HepG2 (cell line): Measurements from ENCODE around the gene CRYBA2. TPM values are rescaled to one million over a fixed set of nuclear protein-coding genes. Genes with fewer than 3 reads are reported as not detected.

Experiments
- CREB3 ChIP-seq: sonication (generic); formaldehyde crosslinking; IDR thresholded peaks from 2 replicates; pipeline ENCODE4 v1.5.0; 2020; ENCODE audit warnings: missing genetic modification reagents
- GTF2F1 ChIP-seq: fragments of 150-350 bp; IDR thresholded peaks from 2 replicates; pipeline ENCODE4 v1.6.1; 2014; ENCODE audit warnings: low read length
- HDAC2 ChIP-seq: sonication (generic); formaldehyde crosslinking; IDR thresholded peaks from 2 replicates; pipeline ENCODE4 v1.4.0; 2020; ENCODE audit warnings: missing genetic modification reagents
- IKZF5 ChIP-seq: IDR thresholded peaks from 2 replicates; pipeline ENCODE4 v1.6.1; 2018; ENCODE audit warnings: missing genetic modification reagents, mild to moderate bottlenecking, missing compliant biosample characterization
- MLX ChIP-seq: IDR thresholded peaks from 2 replicates; pipeline ENCODE4 v1.6.1; 2016
- NCOA5 ChIP-seq: sonication (generic); formaldehyde crosslinking; IDR thresholded peaks from 2 replicates; pipeline ENCODE4 v1.4.0; 2020; ENCODE audit warnings: missing genetic modification reagents
- RERE ChIP-seq: IDR thresholded peaks from 2 replicates; pipeline ENCODE4 v1.6.1; 2016; ENCODE audit warnings: low read depth, missing genetic modification reagents, missing compliant biosample characterization
- RNF2 ChIP-seq: fragments of 450-650 bp; conservative IDR thresholded peaks from 2 replicates; pipeline ENCODE4 v1.6.1; 2016; ENCODE audit warnings: low read depth
- SOX5 ChIP-seq: IDR thresholded peaks from 2 replicates; pipeline ENCODE4 v1.6.1; 2016; ENCODE audit warnings: borderline replicate concordance
- ZHX2 ChIP-seq, 2 experiments: sonication (generic) in 1 of 2; formaldehyde crosslinking in 1 of 2; IDR thresholded peaks; 2 replicates each; pipeline versions ENCODE4 v1.6.1 to v1.9.0; 2014 to 2022; ENCODE audit warnings: antibody characterized with exemption in 1 of 2, borderline replicate concordance in 1 of 2, inconsistent platforms in 1 of 2, low read depth in 1 of 2, missing genetic modification reagents in 1 of 2
- ZNF121 ChIP-seq: sonication (generic); formaldehyde crosslinking; IDR thresholded peaks from 2 replicates; pipeline ENCODE4 v1.5.0; 2020; ENCODE audit warnings: mild to moderate bottlenecking, missing genetic modification reagents
- ZNF558 ChIP-seq: sonication (generic); formaldehyde crosslinking; IDR thresholded peaks from 2 replicates; pipeline ENCODE4 v1.9.0; 2022; ENCODE audit warnings: mild to moderate bottlenecking, missing genetic modification reagents, borderline replicate concordance
- ZNF781 ChIP-seq: sonication (generic); formaldehyde crosslinking; IDR thresholded peaks from 2 replicates; pipeline ENCODE4 v1.5.1; 2020; ENCODE audit warnings: borderline replicate concordance, mild to moderate bottlenecking, missing genetic modification reagents; ENCODE audit errors: not compliant biosample characterization
- polyA plus RNA-seq, 8 experiments: library from polyadenylated mRNA; depleted of rRNA in 3 of 8; stranded (reverse) in 7 of 8; unstranded in 1 of 8; fragments of >200 nt; fragmentation: Illumina TruSeq in 4 of 8; extraction: Trizol in 4 of 8; gene quantifications; 2 replicates each; pipeline versions ENCODE4 v1.2.1 to v1.2.3, GENCODE V29; 2011 to 2016; ENCODE audit warnings: low read depth in 4 of 8, missing spikeins in 1 of 8, mixed read lengths in 1 of 8; ENCODE audit not compliant: insufficient read depth in 1 of 8
- total RNA-seq, 5 experiments: library from RNA; depleted of rRNA; stranded (reverse); fragments of >200 nt; fragmentation: Illumina TruSeq; extraction: Trizol; gene quantifications; 2 replicates each; pipeline ENCODE4 v1.2.3, GENCODE V29; 2016; ENCODE audit warnings: low read depth in 1 of 5

Gene CRYBA2
- total and polyA plus RNA-seq, 2 of the 13 experiments (the other 11 are each of a cell fraction or from before 2014, with no cell fraction given), result not detected

- no peak for TF ChIP-seq ZHX2 (IDR thresholded peaks at IDR 0.05; ENCODE audit: low read depth)
- peak; percentile 63; the same call in 1 of the 2 replicates for TF ChIP-seq ZHX2 (CRISPR knock-in tag; IDR thresholded peaks at IDR 0.05; ENCODE audit: borderline replicate concordance)
- no peak for TF ChIP-seq NCOA5 (CRISPR knock-in tag)
- peak; percentile 97 for TF ChIP-seq RERE
- peak; percentile 84 for TF ChIP-seq HDAC2
- TF ChIP-seq ZNF558 (CRISPR knock-in tag), result peak; percentile 84; the same call in 1 of the 2 replicates
- no peak for TF ChIP-seq GTF2F1
- peak; percentile 77 for TF ChIP-seq IKZF5 (CRISPR knock-in tag)
- TF ChIP-seq RNF2, result peak; percentile 51; the same call in 1 of the 2 replicates
- TF ChIP-seq MLX, result peak; percentile 75; the same call in 1 of the 2 replicates
- TF ChIP-seq CREB3 (CRISPR knock-in tag), result no peak
- TF ChIP-seq ZNF121 (CRISPR knock-in tag), result peak; percentile 24; the same call in 1 of the 2 replicates
- TF ChIP-seq ZNF781 (CRISPR knock-in tag), result no peak
- TF ChIP-seq SOX5 (CRISPR knock-in tag), result peak; percentile 80; the same call in 1 of the 2 replicates
Observed at GRCh38 chr2:219001577-219002394, 8.6 kb upstream of the CRYBA2 start (continued).
